Suprapubic skin (tissue), 4 donors: ENCODE results near the gene KCNIP4.

Experiments used
- POLR2A ChIP-seq, 2 donors: fragments of 450-650 bp; IDR thresholded peaks; one replicate each; pipeline ENCODE4 v1.6.1; 2017; ENCODE audit warnings: antibody characterized with exemption in 2 of 2, mild to moderate bottlenecking in 2 of 2, moderate library complexity in 2 of 2
- POLR2AphosphoS5 ChIP-seq, 3 donors: sonication (generic); formaldehyde crosslinking; IDR thresholded peaks; one replicate each; pipeline ENCODE4 v1.6.1; 2017; ENCODE audit warnings: antibody characterized with exemption in 3 of 3
- TF ChIP-seq, protein P1 (sequence below), 2 donors: fragments of 200-600 bp in 1 of 2; fragments of 450-650 bp in 1 of 2; sonication (generic) in 1 of 2; IDR thresholded peaks; one replicate each; pipeline ENCODE4 v1.5.1; 2016 to 2019; ENCODE audit warnings: antibody characterized with exemption in 2 of 2, mild to moderate bottlenecking in 1 of 2, moderate library complexity in 1 of 2

- TF ChIP-seq, protein P1, sequence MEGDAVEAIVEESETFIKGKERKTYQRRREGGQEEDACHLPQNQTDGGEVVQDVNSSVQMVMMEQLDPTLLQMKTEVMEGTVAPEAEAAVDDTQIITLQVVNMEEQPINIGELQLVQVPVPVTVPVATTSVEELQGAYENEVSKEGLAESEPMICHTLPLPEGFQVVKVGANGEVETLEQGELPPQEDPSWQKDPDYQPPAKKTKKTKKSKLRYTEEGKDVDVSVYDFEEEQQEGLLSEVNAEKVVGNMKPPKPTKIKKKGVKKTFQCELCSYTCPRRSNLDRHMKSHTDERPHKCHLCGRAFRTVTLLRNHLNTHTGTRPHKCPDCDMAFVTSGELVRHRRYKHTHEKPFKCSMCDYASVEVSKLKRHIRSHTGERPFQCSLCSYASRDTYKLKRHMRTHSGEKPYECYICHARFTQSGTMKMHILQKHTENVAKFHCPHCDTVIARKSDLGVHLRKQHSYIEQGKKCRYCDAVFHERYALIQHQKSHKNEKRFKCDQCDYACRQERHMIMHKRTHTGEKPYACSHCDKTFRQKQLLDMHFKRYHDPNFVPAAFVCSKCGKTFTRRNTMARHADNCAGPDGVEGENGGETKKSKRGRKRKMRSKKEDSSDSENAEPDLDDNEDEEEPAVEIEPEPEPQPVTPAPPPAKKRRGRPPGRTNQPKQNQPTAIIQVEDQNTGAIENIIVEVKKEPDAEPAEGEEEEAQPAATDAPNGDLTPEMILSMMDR (IDR thresholded peaks at IDR 0.05): no peak
- no peak for TF ChIP-seq POLR2A (IDR thresholded peaks at IDR 0.05)
- TF ChIP-seq POLR2AphosphoS5 (IDR thresholded peaks at IDR 0.05): no peak
Observed at GRCh38 chr4:21835712-21836111, 112.9 kb downstream of the KCNIP4 start.
